ENCODE measurements around the gene GPR107. TPM values are rescaled to one million over a fixed set of nuclear protein-coding genes. Genes with fewer than 3 reads are reported as not detected.

The GPR107 gene
- total and polyA plus RNA-seq, 2 donors (not counting 1 experiment from before 2014, with no cell fraction given) = 10.4 to 28.1 TPM

DNA sequence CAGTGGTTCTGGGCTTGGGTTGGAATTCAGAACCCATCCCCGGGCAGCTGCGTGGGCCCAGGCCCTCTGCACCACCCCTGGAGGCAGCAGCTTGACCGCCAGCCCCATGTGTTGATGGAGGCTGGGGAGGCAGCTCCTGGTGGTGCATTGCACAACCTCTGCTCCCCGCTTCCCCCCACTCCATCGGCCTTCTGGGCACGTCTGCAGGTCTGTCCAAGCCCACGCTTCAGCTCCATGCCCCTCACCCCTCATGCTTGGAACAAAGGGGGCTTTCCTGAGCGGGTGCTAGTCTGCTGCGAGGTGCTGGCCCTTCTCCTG, 119.9 kb downstream of the GPR107 start:
- H3K4me3 Mint-ChIP-seq = peak overlapping the region; percentile 73
- H3K27me3 Mint-ChIP-seq = peaks cover 39% of the 10 kb centered on the region
- H3K36me3 ChIP-seq (replicated peaks in 1 of 2; ENCODE audit: control extremely low read depth in 1 of 2, control insufficient read depth in 1 of 2, extremely low read depth in 1 of 2, insufficient read depth in 2 of 2, low read length in 1 of 2) = no peaks in the 10 kb centered on the region
- H3K79me2 ChIP-seq (ENCODE audit: control insufficient read depth, insufficient read depth, low read length) = no peaks in the 10 kb centered on the region
- POLR2A ChIA-PET = interaction anchor here (0.7 kb wide), 1 partner anchor 53 kb away, joined by 3 read pairs; no protein-coding TSS in a partner anchor
- ATAC-seq (ENCODE audit: low read depth) (no peak), DNase-seq (no peak)
- H3K4me1 ChIP-seq (ENCODE audit: control insufficient read depth in 2 of 2, insufficient read depth in 2 of 2, low read length in 2 of 2) = peaks cover 8 to 9% of the 10 kb centered on the region in 2 donors
- H3K27ac ChIP-seq (ENCODE audit: low read length in 2 of 2) = no peak overlapping the region
- no peak overlapping the region for H3K9ac ChIP-seq (ENCODE audit: low read length)
- no peaks in the 10 kb centered on the region for H4K20me1 ChIP-seq (ENCODE audit: control insufficient read depth, insufficient read depth, low read length, poor library complexity, severe bottlenecking)
- H3K4me3 ChIP-seq (ENCODE audit: control extremely low read depth in 1 of 5, extremely low read depth in 1 of 5, insufficient read depth in 1 of 5, low read depth in 2 of 5, low read length in 4 of 5) = no peak overlapping the region
- H3K4me1 Mint-ChIP-seq = peaks cover 8% of the 10 kb centered on the region
- H3K27me3 ChIP-seq (replicated peaks in 1 of 4; ENCODE audit: control extremely low read depth in 1 of 4, control insufficient read depth in 3 of 4, insufficient read depth in 4 of 4, low read length in 3 of 4) = peaks cover 0 to 24% (median 11%) of the 10 kb centered on the region in 4 experiments
- no peaks in the 10 kb centered on the region for H3K9me3 ChIP-seq (ENCODE audit: control extremely low read depth in 1 of 3, control insufficient read depth in 2 of 3, insufficient read depth in 1 of 3, low read length in 2 of 3)
- TF ChIP-seq, protein P1, sequence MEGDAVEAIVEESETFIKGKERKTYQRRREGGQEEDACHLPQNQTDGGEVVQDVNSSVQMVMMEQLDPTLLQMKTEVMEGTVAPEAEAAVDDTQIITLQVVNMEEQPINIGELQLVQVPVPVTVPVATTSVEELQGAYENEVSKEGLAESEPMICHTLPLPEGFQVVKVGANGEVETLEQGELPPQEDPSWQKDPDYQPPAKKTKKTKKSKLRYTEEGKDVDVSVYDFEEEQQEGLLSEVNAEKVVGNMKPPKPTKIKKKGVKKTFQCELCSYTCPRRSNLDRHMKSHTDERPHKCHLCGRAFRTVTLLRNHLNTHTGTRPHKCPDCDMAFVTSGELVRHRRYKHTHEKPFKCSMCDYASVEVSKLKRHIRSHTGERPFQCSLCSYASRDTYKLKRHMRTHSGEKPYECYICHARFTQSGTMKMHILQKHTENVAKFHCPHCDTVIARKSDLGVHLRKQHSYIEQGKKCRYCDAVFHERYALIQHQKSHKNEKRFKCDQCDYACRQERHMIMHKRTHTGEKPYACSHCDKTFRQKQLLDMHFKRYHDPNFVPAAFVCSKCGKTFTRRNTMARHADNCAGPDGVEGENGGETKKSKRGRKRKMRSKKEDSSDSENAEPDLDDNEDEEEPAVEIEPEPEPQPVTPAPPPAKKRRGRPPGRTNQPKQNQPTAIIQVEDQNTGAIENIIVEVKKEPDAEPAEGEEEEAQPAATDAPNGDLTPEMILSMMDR (IDR thresholded peaks at IDR 0.05) = no peak
- TF ChIP-seq EZH2 (IDR thresholded peaks at IDR 0.05; ENCODE audit: borderline replicate concordance, insufficient read depth, low read depth, low read length, poor library complexity, severe bottlenecking) = no peak
- 84% methylated on average over 8 of the region's 9 CpGs for WGBS (ENCODE audit: insufficient coverage)
- H2AFZ ChIP-seq (ENCODE audit: insufficient read depth, low read depth, low read length, poor library complexity, severe bottlenecking) = no peak overlapping the region
- no peaks in the 10 kb centered on the region for H3K9me3 Mint-ChIP-seq (ENCODE audit: insufficient read depth)
- CTCF ChIA-PET = interaction anchor here (2.0 kb wide), 1 partner anchor 66 kb away, joined by 7 read pairs; no protein-coding TSS in a partner anchor
- no peak overlapping the region for H3K27ac Mint-ChIP-seq
- intact Hi-C loops (cut with micrococcal nuclease) = no loop called here
- no peak overlapping the region for H3K4me2 ChIP-seq (replicated peaks; ENCODE audit: low read depth, low read length, poor library complexity, severe bottlenecking)

DNA sequence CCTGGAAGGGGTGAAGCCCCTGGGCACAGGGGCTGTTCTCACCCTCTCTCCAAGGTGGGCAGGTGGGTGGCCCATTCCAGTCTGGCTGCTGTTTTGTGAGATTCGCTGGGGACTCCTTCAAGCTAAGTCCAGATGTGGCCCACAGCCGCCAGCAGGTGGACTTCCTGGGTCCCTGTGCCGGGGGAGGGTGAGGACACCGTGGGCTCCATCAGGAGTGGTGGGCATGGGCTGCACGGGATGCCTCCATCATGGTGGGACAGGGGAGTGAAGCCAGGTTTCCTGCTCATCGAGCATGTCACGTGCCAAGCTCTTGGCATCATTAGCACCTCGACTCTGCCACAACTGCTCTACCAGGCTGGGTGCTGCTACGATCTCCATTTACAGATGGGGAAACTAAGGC, 120.3 kb downstream of the GPR107 start:
- CTCF ChIA-PET = interaction anchor here (2.0 kb wide), 1 partner anchor 66 kb away, joined by 7 read pairs; no protein-coding TSS in a partner anchor
- Histone ChIP-seq H3K4me1 (ENCODE audit: control insufficient read depth in 2 of 2, insufficient read depth in 2 of 2, low read length in 2 of 2) (peaks cover 8 to 9% of the 10 kb centered on the region in 2 donors), H3K27me3 (replicated peaks in 1 of 4; ENCODE audit: control extremely low read depth in 1 of 4, control insufficient read depth in 3 of 4, insufficient read depth in 4 of 4, low read length in 3 of 4) (peaks cover 0 to 24% (median 11%) of the 10 kb centered on the region in 4 experiments), H3K4me2 (replicated peaks; ENCODE audit: low read depth, low read length, poor library complexity, severe bottlenecking) (no peak overlapping the region), H3K9me3 (ENCODE audit: control extremely low read depth in 1 of 3, control insufficient read depth in 2 of 3, insufficient read depth in 1 of 3, low read length in 2 of 3) (no peaks in the 10 kb centered on the region), H3K79me2 (ENCODE audit: control insufficient read depth, insufficient read depth, low read length) (no peaks in the 10 kb centered on the region), H3K36me3 (replicated peaks in 1 of 2; ENCODE audit: control extremely low read depth in 1 of 2, control insufficient read depth in 1 of 2, extremely low read depth in 1 of 2, insufficient read depth in 2 of 2, low read length in 1 of 2) (no peaks in the 10 kb centered on the region), H2AFZ (ENCODE audit: insufficient read depth, low read depth, low read length, poor library complexity, severe bottlenecking) (no peak overlapping the region), H3K4me3 (ENCODE audit: control extremely low read depth in 1 of 5, extremely low read depth in 1 of 5, insufficient read depth in 1 of 5, low read depth in 2 of 5, low read length in 4 of 5) (no peak overlapping the region), H4K20me1 (ENCODE audit: control insufficient read depth, insufficient read depth, low read length, poor library complexity, severe bottlenecking) (no peaks in the 10 kb centered on the region), H3K27ac (ENCODE audit: low read length in 2 of 2) (no peak overlapping the region), H3K9ac (ENCODE audit: low read length) (no peak overlapping the region)
- Mint-ChIP-seq H3K27me3 (peaks cover 36% of the 10 kb centered on the region), H3K4me1 (peaks cover 8% of the 10 kb centered on the region), H3K4me3 (peak overlapping the region; percentile 73), H3K9me3 (ENCODE audit: insufficient read depth) (no peaks in the 10 kb centered on the region), H3K27ac (no peak overlapping the region)
- POLR2A ChIA-PET = no interaction called here
- ATAC-seq (ENCODE audit: low read depth) = no peak
- no peak for DNase-seq
- TF ChIP-seq, protein P1 (IDR thresholded peaks at IDR 0.05) = no peak
- no peak for TF ChIP-seq EZH2 (IDR thresholded peaks at IDR 0.05; ENCODE audit: borderline replicate concordance, insufficient read depth, low read depth, low read length, poor library complexity, severe bottlenecking)
- 91% methylated on average over 9 of the region's 9 CpGs for WGBS (ENCODE audit: insufficient coverage)
- intact Hi-C loops (cut with micrococcal nuclease) = no loop called here
